Peyer's patch (tissue), 4 donors: ENCODE data around the gene TMEM158. TPM values are rescaled to one million over a fixed set of nuclear protein-coding genes. Genes with fewer than 3 reads are reported as not detected.

Experiments used
- DNase-seq, 3 donors: peaks; one replicate each; pipeline ENCODE4 v3.0.0-alpha.2; 2017 to 2019
- H3K27ac ChIP-seq, 4 donors: fragments of 200-600 bp; sonication (generic); one replicate each; pipeline ENCODE4 v1.5.1; 2016 to 2019
- H3K27me3 ChIP-seq, 2 donors: fragments of 200-600 bp; sonication (generic); one replicate each; pipeline ENCODE4 v1.5.1; 2019
- H3K36me3 ChIP-seq, 3 donors: fragments of 200-600 bp; sonication (generic); one replicate each; pipeline ENCODE4 v1.5.1; 2016 to 2019
- H3K4me1 ChIP-seq, 4 donors: fragments of 200-600 bp; sonication (generic); one replicate each; pipeline ENCODE4 v1.5.1; 2016 to 2019
- H3K4me3 ChIP-seq, 4 donors: fragments of 200-600 bp; sonication (generic); 1 replicate in 3 of 4; 2 replicates in 1 of 4; pipeline ENCODE4 v1.5.1; 2016 to 2019; ENCODE audit warnings: mild to moderate bottlenecking in 1 of 4
- H3K9me3 ChIP-seq, 4 donors: fragments of 200-600 bp; sonication (generic); one replicate each; pipeline ENCODE4 v1.5.1; 2016 to 2019; ENCODE audit warnings: mild to moderate bottlenecking in 1 of 4
- CTCF ChIP-seq, 6 experiments: fragments of 450-650 bp in 4 of 6; fragments of 200-600 bp in 2 of 6; sonication (generic) in 1 of 6; IDR thresholded peaks; one replicate each; pipeline ENCODE4 v1.5.1; 2017 to 2019; ENCODE audit warnings: antibody characterized with exemption in 6 of 6, mild to moderate bottlenecking in 3 of 6, moderate library complexity in 1 of 6
- POLR2A ChIP-seq, 2 donors: fragments of 450-650 bp; IDR thresholded peaks; one replicate each; pipeline ENCODE4 v1.5.1; 2017; ENCODE audit warnings: antibody characterized with exemption in 2 of 2, mild to moderate bottlenecking in 2 of 2, moderate library complexity in 2 of 2
- total RNA-seq, 4 donors: library from RNA; depleted of rRNA; stranded (reverse); fragments of >200 nt; gene quantifications; one replicate each; pipeline ENCODE4 v1.1.0, GENCODE V29; 2016

TMEM158 gene
- total RNA-seq, 4 donors from 2014 or later = 0.40 to 5.0 (median 1.8) TPM

- peaks cover 0 to 4% (median 3%) of the 10 kb centered on the region in 4 donors for H3K4me1 ChIP-seq
- H3K36me3 ChIP-seq = no peaks in the 10 kb centered on the region
- H3K27ac ChIP-seq = no peak overlapping the region
- H3K27me3 ChIP-seq = peaks cover 0 to 8% of the 10 kb centered on the region in 2 donors
- H3K4me3 ChIP-seq = no peak overlapping the region
- H3K9me3 ChIP-seq = no peaks in the 10 kb centered on the region
- TF ChIP-seq POLR2A (IDR thresholded peaks at IDR 0.05) (no peak), CTCF (IDR thresholded peaks at IDR 0.05) (no peak)
- no peak for DNase-seq
These were observed 6.4 kb downstream of the TMEM158 start for GRCh38 chr3:45219694-45220093.

DNA sequence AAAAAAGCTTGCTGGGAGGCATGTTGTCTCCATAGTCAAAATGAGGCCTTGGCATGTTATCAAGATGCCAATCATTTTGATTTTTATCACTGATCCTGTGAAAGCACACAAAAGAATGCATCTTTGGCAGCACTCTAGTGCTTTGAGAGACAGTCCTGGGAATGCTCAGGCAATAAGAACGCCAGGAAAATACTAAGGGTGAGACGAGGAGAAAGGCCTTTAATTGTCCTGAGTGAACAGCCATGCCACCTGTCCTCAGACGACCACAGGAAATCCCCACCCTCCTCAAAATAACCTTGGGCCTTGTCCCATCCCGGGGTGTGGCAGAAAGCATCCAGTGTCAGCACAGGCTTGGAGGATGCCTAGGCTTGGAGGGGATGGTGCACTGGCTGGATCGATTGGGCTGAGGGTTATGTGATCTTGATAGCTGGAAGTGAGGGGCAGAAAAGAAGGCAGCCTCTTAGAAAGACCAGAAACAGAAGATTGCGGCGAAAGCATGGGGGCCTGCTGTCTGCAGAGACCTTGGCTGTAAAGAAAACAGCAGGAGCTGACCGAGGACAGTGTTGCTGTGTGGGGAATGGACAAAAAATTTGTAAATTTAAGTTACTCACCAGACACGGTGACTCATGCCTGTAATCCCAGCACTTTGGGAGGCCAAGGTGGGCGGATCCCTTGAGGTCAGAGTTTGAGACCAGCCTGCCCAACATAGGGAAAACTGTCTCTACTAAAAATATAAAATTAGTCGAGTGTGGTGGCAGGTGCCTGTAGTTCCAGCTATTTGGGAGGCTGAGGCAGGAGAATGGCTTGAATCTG is 7.3 kb downstream of the TMEM158 start:
- no peak overlapping the region for H3K27ac ChIP-seq
- H3K36me3 ChIP-seq = no peaks in the 10 kb centered on the region
- H3K4me1 ChIP-seq = no peaks in the 10 kb centered on the region
- H3K4me3 ChIP-seq = no peak overlapping the region
- no peak for DNase-seq
- TF ChIP-seq POLR2A (IDR thresholded peaks at IDR 0.05) (no peak), CTCF (IDR thresholded peaks at IDR 0.05) (no peak)
- no peaks in the 10 kb centered on the region for H3K27me3 ChIP-seq
- no peaks in the 10 kb centered on the region for H3K9me3 ChIP-seq

GRCh38 chr3:45216021-45216609 is 10.0 kb downstream of the TMEM158 start:
- TF ChIP-seq POLR2A (IDR thresholded peaks at IDR 0.05) (no peak), CTCF (IDR thresholded peaks at IDR 0.05) (no peak)
- Histone ChIP-seq H3K36me3 (no peaks in the 10 kb centered on the region), H3K27ac (no peak overlapping the region), H3K4me1 (no peaks in the 10 kb centered on the region), H3K4me3 (no peak overlapping the region), H3K9me3 (no peaks in the 10 kb centered on the region), H3K27me3 (no peaks in the 10 kb centered on the region)
- DNase-seq = no peak

DNA sequence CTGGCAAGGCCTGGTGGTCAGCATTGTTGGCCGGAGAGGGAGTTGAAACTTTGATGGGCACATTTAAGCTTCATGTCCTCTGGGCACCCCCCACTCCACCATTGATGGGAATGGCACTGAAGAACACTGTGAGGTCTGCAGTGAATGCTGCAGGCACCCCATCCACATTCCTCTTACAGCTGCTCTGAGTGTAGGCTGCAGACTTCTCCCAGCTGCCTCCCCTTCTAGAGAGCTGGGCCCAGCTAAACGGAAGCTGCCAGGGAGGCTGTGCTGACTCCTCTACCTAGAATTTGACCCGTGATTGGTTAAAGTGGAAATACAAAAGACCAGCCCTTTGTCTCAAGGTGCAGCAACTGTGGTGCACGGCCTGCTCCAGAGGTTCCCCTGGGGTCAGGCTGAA is 10.6 kb downstream of the TMEM158 start:
- H3K4me1 ChIP-seq = no peaks in the 10 kb centered on the region
- no peaks in the 10 kb centered on the region for H3K36me3 ChIP-seq
- H3K9me3 ChIP-seq = no peaks in the 10 kb centered on the region
- H3K27me3 ChIP-seq = no peaks in the 10 kb centered on the region
- no peak overlapping the region for H3K4me3 ChIP-seq
- H3K27ac ChIP-seq = no peak overlapping the region
- TF ChIP-seq POLR2A (IDR thresholded peaks at IDR 0.05) (no peak), CTCF (IDR thresholded peaks at IDR 0.05) (no peak)
- no peak for DNase-seq

GRCh38 chr3:45214061-45214680 is 11.9 kb downstream of the TMEM158 start:
- H3K9me3 ChIP-seq = no peaks in the 10 kb centered on the region
- DNase-seq = no peak
- TF ChIP-seq CTCF (IDR thresholded peaks at IDR 0.05) = no peak
- no peak for TF ChIP-seq POLR2A (IDR thresholded peaks at IDR 0.05)
- no peaks in the 10 kb centered on the region for H3K27me3 ChIP-seq
- no peak overlapping the region for H3K4me3 ChIP-seq
- no peaks in the 10 kb centered on the region for H3K36me3 ChIP-seq
- no peaks in the 10 kb centered on the region for H3K4me1 ChIP-seq
- H3K27ac ChIP-seq = no peak overlapping the region
